SK-N-SH (cell line): ENCODE data around the gene SLC17A9. TPM values are rescaled to one million over a fixed set of nuclear protein-coding genes. Genes with fewer than 3 reads are reported as not detected.

Source experiments
- CTCF ChIA-PET: fragments of 300-600, 350-600 bp; formaldehyde crosslinking; extraction: SDS; loops from one replicate; lab custom pipeline; 2021; lab: Yijun Ruan, JAX
- POLR2A ChIA-PET: fragments of 350-600 bp; sonication (Branson Sonifier 250); formaldehyde crosslinking; extraction: SDS; loops from one replicate; lab custom pipeline; 2020; ENCODE audit warnings: antibody characterized with exemption, inconsistent platforms; lab: Yijun Ruan, JAX
- DNase-seq: peaks from one replicate; pipeline ENCODE4 v3.0.0; 2012
- H2AFZ ChIP-seq: fragments of 200-600 bp; sonication (generic); 2 replicates; pipeline ENCODE4 v1.8.1; 2016; ENCODE audit warnings: antibody characterized with exemption, mild to moderate bottlenecking, low read depth
- H3F3A ChIP-seq: fragments of 200-600 bp; sonication (generic); replicated peaks from 2 replicates; pipeline ENCODE3; 2016; ENCODE audit warnings: antibody characterized with exemption, mild to moderate bottlenecking; ENCODE audit not compliant: insufficient read depth
- H3K27ac ChIP-seq, 2 experiments: fragments of 200-500 bp in 1 of 2; fragments of 200-600 bp in 1 of 2; sonication (Bioruptor generic) in 1 of 2; sonication (generic), shearing (Covaris generic) in 1 of 2; 2 replicates each; pipeline versions ENCODE4 v1.5.1 to v1.6.1; 2014 to 2016; ENCODE audit warnings: low read depth in 2 of 2, inconsistent platforms in 1 of 2, low read length in 1 of 2, mild to moderate bottlenecking in 1 of 2, mixed read lengths in 1 of 2
- H3K27me3 ChIP-seq: fragments of 200-600 bp; sonication (generic), shearing (Covaris generic); 2 replicates; pipeline ENCODE4 v1.6.1; 2016; ENCODE audit warnings: mixed run types; ENCODE audit not compliant: insufficient read depth
- H3K36me3 ChIP-seq, 2 experiments: fragments of 200-500 bp in 1 of 2; fragments of 200-600 bp in 1 of 2; sonication (Bioruptor generic) in 1 of 2; sonication (generic) in 1 of 2; replicated peaks in 1 of 2; 2 replicates each; pipeline versions ENCODE3 to v1.5.1; 2014 to 2016; ENCODE audit warnings: low read length in 1 of 2, mild to moderate bottlenecking in 1 of 2; ENCODE audit not compliant: insufficient read depth in 2 of 2, control insufficient read depth in 1 of 2
- H3K4me1 ChIP-seq, 2 experiments: fragments of 200-500 bp in 1 of 2; fragments of 200-600 bp in 1 of 2; sonication (Bioruptor generic) in 1 of 2; sonication (generic), shearing (Covaris generic) in 1 of 2; 2 replicates each; pipeline versions ENCODE4 v1.5.1 to v1.6.1; 2014 to 2016; ENCODE audit warnings: low read depth in 1 of 2, low read length in 1 of 2, mixed run types in 1 of 2; ENCODE audit not compliant: insufficient read depth in 2 of 2, control insufficient read depth in 1 of 2
- H3K4me2 ChIP-seq: fragments of 200-600 bp; sonication (generic), shearing (Covaris generic); 2 replicates; pipeline ENCODE4 v1.6.1; 2017; ENCODE audit warnings: mixed run types
- H3K4me3 ChIP-seq, 2 experiments: fragments of 200-500 bp in 1 of 2; fragments of 200-600 bp in 1 of 2; sonication (Bioruptor generic) in 1 of 2; sonication (generic), shearing (Covaris generic) in 1 of 2; 2 replicates each; pipeline versions ENCODE4 v1.5.1 to v1.8.1; 2014 to 2016; ENCODE audit warnings: low read depth in 2 of 2, inconsistent platforms in 1 of 2, low read length in 1 of 2, mild to moderate bottlenecking in 1 of 2, mixed read lengths in 1 of 2, moderate library complexity in 1 of 2
- H3K79me2 ChIP-seq: fragments of 200-600 bp; sonication (generic); 2 replicates; pipeline ENCODE4 v1.8.1; 2017; ENCODE audit warnings: mild to moderate bottlenecking; ENCODE audit not compliant: insufficient read depth
- H3K9ac ChIP-seq: fragments of 200-600 bp; sonication (generic); 2 replicates; pipeline ENCODE4 v1.6.1; 2017; ENCODE audit warnings: mixed run types
- H3K9me2 ChIP-seq: fragments of 200-600 bp; sonication (generic); 2 replicates; pipeline ENCODE4 v1.6.1; 2017; ENCODE audit warnings: mixed run types
- H3K9me3 ChIP-seq: fragments of 200-600 bp; sonication (generic); 2 replicates; pipeline ENCODE4 v1.6.1; 2017; ENCODE audit warnings: mixed run types, mild to moderate bottlenecking, moderate library complexity
- H4K20me1 ChIP-seq: fragments of 200-600 bp; sonication (generic); 2 replicates; pipeline ENCODE4 v1.6.1; 2017; ENCODE audit warnings: mild to moderate bottlenecking, mixed run types; ENCODE audit not compliant: insufficient read depth
- ELF1 ChIP-seq: IDR thresholded peaks from 2 replicates; pipeline ENCODE4 v1.4.0; 2012
- EP300 ChIP-seq, 2 experiments: IDR thresholded peaks; 2 replicates each; pipeline versions ENCODE4 v1.4.0 to v1.6.1; 2012; ENCODE audit warnings: borderline replicate concordance in 1 of 2, low read depth in 1 of 2, low read length in 1 of 2
- FOSL2 ChIP-seq: IDR thresholded peaks from 2 replicates; pipeline ENCODE4 v1.4.0; 2012; ENCODE audit warnings: low read depth, mild to moderate bottlenecking, moderate library complexity, borderline replicate concordance
- JUND ChIP-seq: IDR thresholded peaks from 2 replicates; pipeline ENCODE4 v1.4.0; 2012
- MEF2A ChIP-seq: IDR thresholded peaks from 2 replicates; pipeline ENCODE4 v1.4.0; 2012; ENCODE audit warnings: low read depth, borderline replicate concordance
- MXI1 ChIP-seq: IDR thresholded peaks from 2 replicates; pipeline ENCODE4 v1.6.1; 2012; ENCODE audit warnings: mild to moderate bottlenecking, low read depth, low read length, improper control_type of control experiment
- NRF1 ChIP-seq: IDR thresholded peaks from 2 replicates; pipeline ENCODE4 v1.6.1; 2012; ENCODE audit warnings: low read depth, mild to moderate bottlenecking, low read length
- POLR2AphosphoS5 ChIP-seq: IDR thresholded peaks from 2 replicates; pipeline ENCODE4 v1.6.1; 2012; ENCODE audit warnings: low read depth, low read length
- RAD21 ChIP-seq: IDR thresholded peaks from 2 replicates; pipeline ENCODE4 v1.6.1; 2012; ENCODE audit warnings: mild to moderate bottlenecking, low read length
- SIN3A ChIP-seq: IDR thresholded peaks from 2 replicates; pipeline ENCODE4 v1.6.1; 2012; ENCODE audit warnings: low read depth, mild to moderate bottlenecking, low read length, moderate library complexity, borderline replicate concordance
- TAF1 ChIP-seq: IDR thresholded peaks from 2 replicates; pipeline ENCODE4 v1.6.1; 2012; ENCODE audit warnings: low read depth, mild to moderate bottlenecking, low read length, moderate library complexity, borderline replicate concordance
- YY1 ChIP-seq: IDR thresholded peaks from 2 replicates; pipeline ENCODE4 v1.4.0; 2012; ENCODE audit warnings: low read depth, mild to moderate bottlenecking
- WGBS: methylation state at CpG from one replicate; pipeline ENCODE4 v1.1.6; 2017; ENCODE audit warnings: low lambda C conversion rate; 5-methylcytosine and 5-hydroxymethylcytosine counted together
- polyA plus RNA-seq, 3 experiments: library from polyadenylated mRNA; depleted of rRNA; stranded (reverse); fragments of >200 nt; gene quantifications; 2 replicates each; pipeline ENCODE4 v1.2.3, GENCODE V29; 2012
- TF ChIP-seq, protein P1 (sequence below): IDR thresholded peaks from 2 replicates; pipeline ENCODE4 v1.4.0; 2012; ENCODE audit warnings: low read depth, borderline replicate concordance
- TF ChIP-seq, protein P2 (sequence below): IDR thresholded peaks from 2 replicates; pipeline ENCODE4 v1.4.0; 2012; ENCODE audit warnings: low read depth
- TF ChIP-seq, protein P3 (sequence below): fragments of 150-350 bp; IDR thresholded peaks from 2 replicates; pipeline ENCODE4 v1.6.1; 2016; ENCODE audit warnings: mild to moderate bottlenecking, low read depth, low read length
- TF ChIP-seq, protein P4 (sequence below): IDR thresholded peaks from 2 replicates; pipeline ENCODE4 v1.4.0; 2012; ENCODE audit warnings: low read depth, borderline replicate concordance
- TF ChIP-seq, protein P5 (sequence below): fragments of 200-600 bp; sonication (generic); IDR thresholded peaks from 2 replicates; pipeline ENCODE4 v1.6.1; 2017; ENCODE audit warnings: antibody characterized with exemption, mild to moderate bottlenecking, moderate library complexity

SLC17A9 gene
- polyA plus RNA-seq, 1 of the 3 experiments (the other 2 are of a cell fraction): not detected

DNA sequence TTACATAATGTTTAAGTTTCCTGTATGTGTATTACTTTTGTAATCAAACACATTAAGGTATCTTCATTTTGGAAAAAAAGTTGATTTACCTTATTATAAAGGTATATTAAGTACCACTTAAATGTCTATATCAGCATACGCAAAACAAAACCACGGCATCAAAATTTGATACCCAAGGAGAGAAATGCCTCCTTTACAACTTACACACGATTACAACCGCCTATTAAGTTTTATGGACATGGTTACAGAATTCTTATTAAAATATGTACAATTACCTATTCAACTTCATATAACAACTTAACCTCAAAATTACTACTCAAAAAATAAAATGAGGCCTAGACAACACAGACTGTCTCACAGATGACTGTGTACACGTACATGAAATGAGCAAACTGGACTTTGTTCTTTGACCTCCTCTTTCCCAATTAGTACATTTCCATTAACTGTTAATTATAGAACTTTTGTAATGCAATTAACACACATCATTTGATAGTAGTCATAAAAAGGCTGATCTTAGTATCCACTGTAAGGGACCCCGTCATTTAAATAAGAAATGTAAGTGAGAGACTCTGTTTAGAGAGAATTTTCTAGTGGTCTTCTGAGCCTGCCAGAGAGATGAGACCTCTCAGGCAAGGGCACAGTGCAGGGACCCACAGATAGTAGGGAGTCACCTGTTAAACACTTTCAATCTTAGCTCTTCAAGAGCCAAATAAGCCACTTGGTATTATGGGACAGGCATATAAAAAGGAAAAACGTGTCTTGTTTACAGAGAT is 28.7 kb upstream of the SLC17A9 start:
- H3F3A ChIP-seq: peaks cover 24% of the 10 kb centered on the region
- peak overlapping the region; percentile 85 for H3K4me2 ChIP-seq
- H3K27ac ChIP-seq: peak overlapping the region; percentile 86 to 88
- H3K9me3 ChIP-seq: no peaks in the 10 kb centered on the region
- H3K9ac ChIP-seq: no peak overlapping the region
- TF ChIP-seq, protein P1, sequence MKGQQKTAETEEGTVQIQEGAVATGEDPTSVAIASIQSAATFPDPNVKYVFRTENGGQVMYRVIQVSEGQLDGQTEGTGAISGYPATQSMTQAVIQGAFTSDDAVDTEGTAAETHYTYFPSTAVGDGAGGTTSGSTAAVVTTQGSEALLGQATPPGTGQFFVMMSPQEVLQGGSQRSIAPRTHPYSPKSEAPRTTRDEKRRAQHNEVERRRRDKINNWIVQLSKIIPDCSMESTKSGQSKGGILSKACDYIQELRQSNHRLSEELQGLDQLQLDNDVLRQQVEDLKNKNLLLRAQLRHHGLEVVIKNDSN: no peak
- no peak for TF ChIP-seq ELF1
- no peak for TF ChIP-seq NRF1
- no peak for TF ChIP-seq MEF2A
- TF ChIP-seq, protein P2, sequence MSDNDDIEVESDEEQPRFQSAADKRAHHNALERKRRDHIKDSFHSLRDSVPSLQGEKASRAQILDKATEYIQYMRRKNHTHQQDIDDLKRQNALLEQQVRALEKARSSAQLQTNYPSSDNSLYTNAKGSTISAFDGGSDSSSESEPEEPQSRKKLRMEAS: no peak
- TF ChIP-seq YY1: no peak
- no peak for TF ChIP-seq JUND
- ChIA-PET CTCF (interaction anchor here (0.6 to 17.1 kb wide), 8 partner anchors 12 to 101 kb away, joined by 3 to 181 read pairs (median 6); partner anchors contain the start of gene GID8), POLR2A (interaction anchor here (1.3 kb wide), 1 partner anchor 14 kb away, joined by 3 read pairs; the partner anchor contains the start of gene GID8)
- peaks cover 97% of the 10 kb centered on the region for H3K79me2 ChIP-seq
- H2AFZ ChIP-seq: no peak overlapping the region
- H4K20me1 ChIP-seq: peaks cover 66% of the 10 kb centered on the region
- WGBS: 83% methylated on average over 7 of the region's 7 CpGs
- no peaks in the 10 kb centered on the region for H3K9me2 ChIP-seq
- peak overlapping the region; percentile 86 to 95 for H3K4me3 ChIP-seq
- H3K4me1 ChIP-seq: peaks cover 26 to 42% of the 10 kb centered on the region in 2 experiments; a peak in 3 of 4 replicates
- DNase-seq: no peak
- peaks cover 0 to 2% of the 10 kb centered on the region in 2 experiments for H3K36me3 ChIP-seq
- H3K27me3 ChIP-seq: no peaks in the 10 kb centered on the region

DNA sequence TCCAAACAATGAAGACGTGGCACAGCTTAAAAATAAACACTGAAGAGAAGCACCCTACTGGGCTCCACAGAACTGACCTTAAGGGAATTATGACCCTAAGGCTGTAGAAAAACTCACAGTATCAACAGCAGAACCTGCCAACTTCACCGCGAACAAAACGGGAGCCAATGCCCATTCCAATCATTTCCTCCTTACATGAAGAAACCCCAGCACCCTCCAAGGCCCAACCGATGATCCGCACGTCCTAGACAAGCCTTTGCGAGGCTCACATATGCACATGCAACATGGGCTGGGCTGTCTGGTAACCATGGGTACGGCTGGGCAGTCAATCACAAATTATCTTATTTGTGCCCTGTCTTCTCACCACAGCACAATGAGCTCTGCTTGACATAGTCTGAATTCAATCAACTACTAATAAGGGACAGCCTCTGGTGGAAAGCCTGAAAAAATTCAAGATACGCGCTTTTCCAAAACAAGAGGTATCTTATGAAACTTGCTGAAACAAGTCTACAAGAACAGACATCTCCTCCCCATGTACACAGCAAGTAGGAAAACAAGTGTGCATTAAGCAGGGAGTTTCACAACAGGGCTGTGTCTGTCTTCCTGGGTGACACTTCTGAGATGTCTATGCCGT is 27.9 kb upstream of the SLC17A9 start:
- Histone ChIP-seq H3K4me3 (peak overlapping the region; percentile 86 to 95), H4K20me1 (peaks cover 59% of the 10 kb centered on the region), H2AFZ (no peak overlapping the region), H3K9ac (peak overlapping the region; percentile 97; the same call in 1 of the 2 replicates), H3K36me3 (peaks cover 0 to 2% of the 10 kb centered on the region in 2 experiments), H3K9me3 (no peaks in the 10 kb centered on the region)
- POLR2A ChIA-PET: interaction anchor here (1.3 kb wide), 1 partner anchor 13 kb away, joined by 3 read pairs; the partner anchor contains the start of gene GID8
- WGBS: 41% methylated on average over 12 of the region's 12 CpGs
- TF ChIP-seq, protein P3, sequence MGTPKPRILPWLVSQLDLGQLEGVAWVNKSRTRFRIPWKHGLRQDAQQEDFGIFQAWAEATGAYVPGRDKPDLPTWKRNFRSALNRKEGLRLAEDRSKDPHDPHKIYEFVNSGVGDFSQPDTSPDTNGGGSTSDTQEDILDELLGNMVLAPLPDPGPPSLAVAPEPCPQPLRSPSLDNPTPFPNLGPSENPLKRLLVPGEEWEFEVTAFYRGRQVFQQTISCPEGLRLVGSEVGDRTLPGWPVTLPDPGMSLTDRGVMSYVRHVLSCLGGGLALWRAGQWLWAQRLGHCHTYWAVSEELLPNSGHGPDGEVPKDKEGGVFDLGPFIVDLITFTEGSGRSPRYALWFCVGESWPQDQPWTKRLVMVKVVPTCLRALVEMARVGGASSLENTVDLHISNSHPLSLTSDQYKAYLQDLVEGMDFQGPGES: no peak
- no peak for TF ChIP-seq SIN3A
- no peak for TF ChIP-seq YY1
- no peak for TF ChIP-seq RAD21
- TF ChIP-seq, protein P4, sequence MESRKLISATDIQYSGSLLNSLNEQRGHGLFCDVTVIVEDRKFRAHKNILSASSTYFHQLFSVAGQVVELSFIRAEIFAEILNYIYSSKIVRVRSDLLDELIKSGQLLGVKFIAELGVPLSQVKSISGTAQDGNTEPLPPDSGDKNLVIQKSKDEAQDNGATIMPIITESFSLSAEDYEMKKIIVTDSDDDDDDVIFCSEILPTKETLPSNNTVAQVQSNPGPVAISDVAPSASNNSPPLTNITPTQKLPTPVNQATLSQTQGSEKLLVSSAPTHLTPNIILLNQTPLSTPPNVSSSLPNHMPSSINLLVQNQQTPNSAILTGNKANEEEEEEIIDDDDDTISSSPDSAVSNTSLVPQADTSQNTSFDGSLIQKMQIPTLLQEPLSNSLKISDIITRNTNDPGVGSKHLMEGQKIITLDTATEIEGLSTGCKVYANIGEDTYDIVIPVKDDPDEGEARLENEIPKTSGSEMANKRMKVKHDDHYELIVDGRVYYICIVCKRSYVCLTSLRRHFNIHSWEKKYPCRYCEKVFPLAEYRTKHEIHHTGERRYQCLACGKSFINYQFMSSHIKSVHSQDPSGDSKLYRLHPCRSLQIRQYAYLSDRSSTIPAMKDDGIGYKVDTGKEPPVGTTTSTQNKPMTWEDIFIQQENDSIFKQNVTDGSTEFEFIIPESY: no peak
- TF ChIP-seq, protein P5, sequence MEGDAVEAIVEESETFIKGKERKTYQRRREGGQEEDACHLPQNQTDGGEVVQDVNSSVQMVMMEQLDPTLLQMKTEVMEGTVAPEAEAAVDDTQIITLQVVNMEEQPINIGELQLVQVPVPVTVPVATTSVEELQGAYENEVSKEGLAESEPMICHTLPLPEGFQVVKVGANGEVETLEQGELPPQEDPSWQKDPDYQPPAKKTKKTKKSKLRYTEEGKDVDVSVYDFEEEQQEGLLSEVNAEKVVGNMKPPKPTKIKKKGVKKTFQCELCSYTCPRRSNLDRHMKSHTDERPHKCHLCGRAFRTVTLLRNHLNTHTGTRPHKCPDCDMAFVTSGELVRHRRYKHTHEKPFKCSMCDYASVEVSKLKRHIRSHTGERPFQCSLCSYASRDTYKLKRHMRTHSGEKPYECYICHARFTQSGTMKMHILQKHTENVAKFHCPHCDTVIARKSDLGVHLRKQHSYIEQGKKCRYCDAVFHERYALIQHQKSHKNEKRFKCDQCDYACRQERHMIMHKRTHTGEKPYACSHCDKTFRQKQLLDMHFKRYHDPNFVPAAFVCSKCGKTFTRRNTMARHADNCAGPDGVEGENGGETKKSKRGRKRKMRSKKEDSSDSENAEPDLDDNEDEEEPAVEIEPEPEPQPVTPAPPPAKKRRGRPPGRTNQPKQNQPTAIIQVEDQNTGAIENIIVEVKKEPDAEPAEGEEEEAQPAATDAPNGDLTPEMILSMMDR: no peak
- no peak for TF ChIP-seq FOSL2
- TF ChIP-seq TAF1: no peak
- TF ChIP-seq EP300 (IDR thresholded peaks at IDR 0.05; ENCODE audit: borderline replicate concordance in 1 of 2, low read depth in 1 of 2, low read length in 1 of 2): no peak
- no peak for TF ChIP-seq POLR2AphosphoS5
- TF ChIP-seq JUND: no peak
- TF ChIP-seq MXI1: no peak
- TF ChIP-seq, all 33 proteins: peak for 0
- peak overlapping the region; percentile 86 to 88 for H3K27ac ChIP-seq
- H3K4me2 ChIP-seq: peak overlapping the region; percentile 85
- H3K79me2 ChIP-seq: peaks cover 97% of the 10 kb centered on the region
- H3F3A ChIP-seq: peaks cover 21% of the 10 kb centered on the region
- H3K4me1 ChIP-seq: peaks cover 26 to 42% of the 10 kb centered on the region in 2 experiments; a peak in 3 of 4 replicates
- no peaks in the 10 kb centered on the region for H3K27me3 ChIP-seq
- DNase-seq: peak; percentile 30
- CTCF ChIA-PET: interaction anchor here (0.6 to 12.2 kb wide), 9 partner anchors 8 to 102 kb away, joined by 3 to 127 read pairs (median 4); partner anchors contain the start of gene GID8
- no peaks in the 10 kb centered on the region for H3K9me2 ChIP-seq
